ENCODE data around the gene ZKSCAN1.

DNA sequence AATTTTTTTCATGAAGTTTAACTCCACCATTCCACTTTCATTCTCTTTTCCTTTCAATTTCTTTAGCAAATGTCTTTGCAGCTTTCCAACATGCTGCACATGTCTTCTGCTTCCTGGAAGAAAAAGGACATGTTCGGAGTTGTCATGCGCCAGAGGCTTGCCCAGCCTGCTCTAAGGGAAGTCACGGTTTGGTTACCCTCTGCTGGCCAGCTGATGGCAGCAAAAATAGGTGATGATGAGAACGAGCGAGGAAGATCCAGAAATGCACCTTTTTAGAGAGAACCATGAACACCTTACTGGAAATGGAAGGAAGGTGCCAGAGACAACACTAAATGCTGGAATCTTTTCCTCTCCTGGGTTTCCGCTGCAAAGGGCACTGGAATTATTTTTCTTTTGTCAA lies 29.3 kb downstream of the ZKSCAN1 start:
- TF ChIP-seq POLR2AphosphoS5 (IDR thresholded peaks at IDR 0.05) (no peak), CTCF (IDR thresholded peaks at IDR 0.05) (no peak)
